ENCODE results near the gene GAMT. TPM values are rescaled to one million over a fixed set of nuclear protein-coding genes. Genes with fewer than 3 reads are reported as not detected.

The GAMT gene
- total and polyA plus RNA-seq, 2 of the 13 experiments (the other 11 are each of a cell fraction or from before 2014, with no cell fraction given): 115 to 124 TPM

- intact Hi-C loops (cut with micrococcal nuclease; ENCODE audit: unreplicated experiment) (no loop called here), in situ Hi-C loops (cut with HindIII; ENCODE audit: extremely low pct_ligation_motif_present, low pct_unique_long_range_greater_than_20kb) (no loop called here)
- POLR2A ChIA-PET: interaction anchor here (1.9 kb wide), 1 partner anchor 17 kb away, joined by 10 read pairs; no protein-coding TSS in a partner anchor
- CTCF ChIA-PET (ENCODE audit: low intra/inter-chr PET ratio, low total read pairs): no interaction called here
- BruUV-seq (replicated peaks): no TSS peak
- Histone ChIP-seq H3K4me3 (replicated peaks in 1 of 3; ENCODE audit: insufficient read depth in 1 of 3, low read depth in 2 of 3, low read length in 3 of 3) (no peak overlapping the region), H3K79me2 (ENCODE audit: insufficient read depth, low read length) (peaks cover 10% of the 10 kb centered on the region), H2AFZ (ENCODE audit: low read length) (no peak overlapping the region), H4K20me1 (ENCODE audit: insufficient read depth, low read length) (no peaks in the 10 kb centered on the region), H3K27ac (ENCODE audit: extremely low read length, insufficient read depth, low read length) (no peak overlapping the region), H3K4me2 (ENCODE audit: low read depth, low read length) (peak overlapping the region; percentile 93; the same call in 1 of the 2 replicates), H3K36me3 (replicated peaks in 1 of 2; ENCODE audit: control insufficient read depth in 1 of 2, insufficient read depth in 2 of 2, low read length in 2 of 2) (peaks cover 6 to 18% of the 10 kb centered on the region in 2 experiments; a peak in 4 of 5 replicates), H3K4me1 (ENCODE audit: insufficient read depth, low read length) (peaks cover 19% of the 10 kb centered on the region), H3K27me3 (ENCODE audit: control insufficient read depth in 1 of 2, insufficient read depth in 2 of 2, low read length in 2 of 2) (no peaks in the 10 kb centered on the region), H3K9me3 (ENCODE audit: low read length) (no peaks in the 10 kb centered on the region), H3K9ac (ENCODE audit: insufficient read depth, low read depth, low read length) (no peak overlapping the region)
- DNase-seq (ENCODE audit: low spot score) (no peak), ATAC-seq (no peak), FAIRE-seq (no peak)
- TF ChIP-seq, protein P1, sequence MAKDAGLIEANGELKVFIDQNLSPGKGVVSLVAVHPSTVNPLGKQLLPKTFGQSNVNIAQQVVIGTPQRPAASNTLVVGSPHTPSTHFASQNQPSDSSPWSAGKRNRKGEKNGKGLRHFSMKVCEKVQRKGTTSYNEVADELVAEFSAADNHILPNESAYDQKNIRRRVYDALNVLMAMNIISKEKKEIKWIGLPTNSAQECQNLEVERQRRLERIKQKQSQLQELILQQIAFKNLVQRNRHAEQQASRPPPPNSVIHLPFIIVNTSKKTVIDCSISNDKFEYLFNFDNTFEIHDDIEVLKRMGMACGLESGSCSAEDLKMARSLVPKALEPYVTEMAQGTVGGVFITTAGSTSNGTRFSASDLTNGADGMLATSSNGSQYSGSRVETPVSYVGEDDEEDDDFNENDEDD (CRISPR knock-in tag; IDR thresholded peaks at IDR 0.05; ENCODE audit: borderline replicate concordance): no peak
- TF ChIP-seq EHMT2 (IDR thresholded peaks at IDR 0.05; ENCODE audit: borderline replicate concordance, low read depth, low read length) (no peak), BATF2 (CRISPR knock-in tag; IDR thresholded peaks at IDR 0.05) (no peak), DPF2 (CRISPR knock-in tag; IDR thresholded peaks at IDR 0.05; ENCODE audit: borderline replicate concordance, low read depth) (no peak), CHD2 (IDR thresholded peaks at IDR 0.05; ENCODE audit: low read depth, low read length) (no peak), ZNF562 (CRISPR knock-in tag; IDR thresholded peaks at IDR 0.05; ENCODE audit: borderline replicate concordance) (no peak), RAD51 (IDR thresholded peaks at IDR 0.05; ENCODE audit: borderline replicate concordance) (no peak), KLF13 (CRISPR knock-in tag; IDR thresholded peaks at IDR 0.05) (no peak), RFX1 (IDR thresholded peaks at IDR 0.05) (no peak), NR1H2 (CRISPR knock-in tag; IDR thresholded peaks at IDR 0.05; ENCODE audit: borderline replicate concordance, low read depth) (no peak), IRX3 (CRISPR knock-in tag; IDR thresholded peaks at IDR 0.05; ENCODE audit: borderline replicate concordance, low read depth) (no peak), SPEN (CRISPR knock-in tag; IDR thresholded peaks at IDR 0.05; ENCODE audit: low read depth) (no peak), PLRG1 (conservative IDR thresholded peaks at IDR 0.05) (no peak), ATF7-NPFF (CRISPR knock-in tag; IDR thresholded peaks at IDR 0.05; ENCODE audit: low read depth) (no peak), UBTF (CRISPR knock-in tag; IDR thresholded peaks at IDR 0.05) (no peak), ZNF775 (CRISPR knock-in tag; IDR thresholded peaks at IDR 0.05; ENCODE audit: borderline replicate concordance) (no peak), JARID2 (CRISPR knock-in tag; IDR thresholded peaks at IDR 0.05; ENCODE audit: insufficient replicate concordance) (no peak), ATRX (CRISPR knock-in tag; IDR thresholded peaks at IDR 0.05; ENCODE audit: borderline replicate concordance) (no peak), ZNF207 (IDR thresholded peaks at IDR 0.05; ENCODE audit: borderline replicate concordance) (no peak)
- TF ChIP-seq, protein P2, sequence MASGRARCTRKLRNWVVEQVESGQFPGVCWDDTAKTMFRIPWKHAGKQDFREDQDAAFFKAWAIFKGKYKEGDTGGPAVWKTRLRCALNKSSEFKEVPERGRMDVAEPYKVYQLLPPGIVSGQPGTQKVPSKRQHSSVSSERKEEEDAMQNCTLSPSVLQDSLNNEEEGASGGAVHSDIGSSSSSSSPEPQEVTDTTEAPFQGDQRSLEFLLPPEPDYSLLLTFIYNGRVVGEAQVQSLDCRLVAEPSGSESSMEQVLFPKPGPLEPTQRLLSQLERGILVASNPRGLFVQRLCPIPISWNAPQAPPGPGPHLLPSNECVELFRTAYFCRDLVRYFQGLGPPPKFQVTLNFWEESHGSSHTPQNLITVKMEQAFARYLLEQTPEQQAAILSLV (CRISPR knock-in tag; IDR thresholded peaks at IDR 0.05; ENCODE audit: borderline replicate concordance): no peak
- WGBS (ENCODE audit: low lambda C conversion rate): 97% methylated on average over 3 of the region's 3 CpGs
Measured at GRCh38 chr19:1356508-1356865, 44.9 kb downstream of the GAMT start.

All from HepG2 (cell line).